ENCODE data around the gene TAF4. TPM values are rescaled to one million over a fixed set of nuclear protein-coding genes. Genes with fewer than 3 reads are reported as not detected.

Gene TAF4
- total RNA-seq, 2 experiments from 2014 or later: 18.0 to 20.0 TPM

GRCh38 chr20:62066983-62067433 lies 1.3 kb upstream of the TAF4 start:
- DNase-seq: peak; percentile 22
- Mint-ChIP-seq H3K9me3 (no peaks in the 10 kb centered on the region), H3K4me3 (peak overlapping the region; percentile 80), H3K4me1 (peaks cover 38% of the 10 kb centered on the region), H3K27ac (peak overlapping the region; percentile 80), H3K36me3 (ENCODE audit: low read depth) (peaks cover 14% of the 10 kb centered on the region), H3K27me3 (no peaks in the 10 kb centered on the region)
- POLR2A ChIA-PET: interaction anchor here (1.0 to 3.5 kb wide), 14 partner anchors 25 to 235 kb away, joined by 3 to 41 read pairs (median 6); partner anchors contain the start of genes ADRM1, LSM14B, MTG2 and PSMA7
- CTCF ChIA-PET: no interaction called here

DNA sequence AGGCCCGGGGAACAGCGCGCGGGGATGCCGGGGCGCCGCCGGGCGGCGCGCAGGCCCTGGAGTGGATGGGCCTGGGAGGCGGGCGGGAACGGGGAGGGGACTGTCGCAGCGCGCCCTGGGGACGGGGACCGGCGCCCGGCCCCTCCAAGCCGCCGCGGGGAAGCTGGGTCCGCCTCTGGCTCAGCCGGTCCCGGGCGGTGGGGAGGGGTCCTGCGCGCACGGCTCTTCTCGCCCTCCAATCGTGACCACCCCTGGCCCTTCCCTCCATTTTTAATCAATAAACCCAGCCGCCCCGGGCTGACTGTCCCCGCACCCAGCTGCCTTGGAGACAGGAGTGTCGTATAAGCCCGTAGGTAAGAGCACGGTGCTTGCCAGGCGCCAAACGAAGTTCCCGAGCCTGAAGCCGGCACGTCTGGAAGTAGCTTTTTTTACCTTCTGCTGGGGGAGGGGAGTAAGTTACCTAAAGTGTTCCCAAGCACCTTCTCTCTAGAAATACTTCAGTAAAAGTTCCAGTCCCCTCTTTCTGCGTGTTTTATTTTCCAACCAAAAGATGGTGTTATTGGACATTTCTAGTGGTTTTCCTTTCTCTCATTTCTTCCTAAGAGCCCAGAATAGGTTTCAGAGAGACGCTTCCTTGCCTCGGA lies 780 bp upstream of the TAF4 start:
- no peaks in the 10 kb centered on the region for H3K27me3 Mint-ChIP-seq
- H3K4me1 Mint-ChIP-seq: peaks cover 38% of the 10 kb centered on the region
- peaks cover 14% of the 10 kb centered on the region for H3K36me3 Mint-ChIP-seq (ENCODE audit: low read depth)
- DNase-seq: peak; percentile 59
- no peaks in the 10 kb centered on the region for H3K9me3 Mint-ChIP-seq
- peak overlapping the region; percentile 80 for H3K27ac Mint-ChIP-seq
- POLR2A ChIA-PET: interaction anchor here (1.0 to 3.5 kb wide), 14 partner anchors 25 to 236 kb away, joined by 3 to 41 read pairs (median 6); partner anchors contain the start of genes ADRM1, LSM14B, MTG2 and PSMA7
- H3K4me3 Mint-ChIP-seq: peak overlapping the region; percentile 80
- CTCF ChIA-PET: no interaction called here

GRCh38 chr20:62064770-62065673 lies 659 bp downstream of the TAF4 start:
- POLR2A ChIA-PET: interaction anchor here (0.5 to 3.5 kb wide), 11 partner anchors 23 to 322 kb away, joined by 3 to 41 read pairs (median 7); partner anchors contain the start of genes LSM14B, PSMA7, RPS21 and SS18L1
- no peak overlapping the region for H3K4me3 Mint-ChIP-seq
- CTCF ChIA-PET: interaction anchor here (1.2 kb wide), 1 partner anchor 73 kb away, joined by 3 read pairs; no protein-coding TSS in a partner anchor

DNA sequence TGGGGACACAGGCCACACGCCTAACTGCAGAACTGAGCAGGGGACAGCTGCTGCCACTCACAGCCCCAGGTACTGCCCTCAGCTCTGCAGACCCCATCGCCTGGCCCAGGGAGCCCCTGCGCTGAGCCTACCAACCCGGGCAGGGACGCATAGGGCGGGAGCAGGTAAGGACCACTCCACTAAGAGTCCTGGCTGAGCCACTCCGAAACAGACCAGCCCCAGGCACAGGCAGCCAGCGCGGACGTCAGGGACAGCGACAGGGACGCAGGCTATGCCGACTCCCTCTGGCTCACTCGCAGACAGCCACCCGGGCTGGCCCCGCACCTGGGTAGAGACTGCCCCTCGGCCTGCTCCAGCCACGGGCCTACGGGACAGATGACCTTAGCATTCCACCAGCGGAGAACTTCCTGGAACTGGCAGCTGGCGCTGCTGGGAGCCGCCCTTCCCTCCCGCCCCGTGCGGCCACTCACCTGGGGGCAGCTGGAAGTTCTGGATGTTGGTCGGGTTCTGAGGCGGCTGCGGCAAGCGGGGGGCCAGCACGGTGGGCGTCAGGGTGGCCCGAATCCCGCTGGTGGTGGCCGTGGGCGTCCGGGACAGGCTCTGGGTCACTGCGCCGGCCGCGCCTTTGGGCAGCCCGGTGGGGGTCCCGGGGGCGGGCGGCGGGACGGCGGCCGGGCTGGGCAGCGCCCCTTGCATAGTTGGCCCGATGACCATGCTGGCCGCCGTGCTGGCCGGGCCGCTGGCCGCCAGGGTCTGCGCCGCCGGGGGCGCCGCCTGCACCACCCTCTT lies 1.5 kb downstream of the TAF4 start:
- H3K27ac Mint-ChIP-seq: peak overlapping the region; percentile 47
- H3K36me3 Mint-ChIP-seq (ENCODE audit: low read depth): peaks cover 17% of the 10 kb centered on the region
- peaks cover 38% of the 10 kb centered on the region for H3K4me1 Mint-ChIP-seq
- no peak for DNase-seq
- ChIA-PET CTCF (interaction anchor here (1.2 kb wide), 1 partner anchor 73 kb away, joined by 3 read pairs; no protein-coding TSS in a partner anchor), POLR2A (interaction anchor here (1.0 kb wide), 1 partner anchor 77 kb away, joined by 3 read pairs; no protein-coding TSS in a partner anchor)
- H3K27me3 Mint-ChIP-seq: no peaks in the 10 kb centered on the region
- H3K4me3 Mint-ChIP-seq: peak overlapping the region; percentile 74
- no peaks in the 10 kb centered on the region for H3K9me3 Mint-ChIP-seq

More at GRCh38 chr20:62064770-62065673, 659 bp downstream of the TAF4 start:
- Mint-ChIP-seq H3K36me3 (ENCODE audit: low read depth) (peaks cover 14% of the 10 kb centered on the region), H3K27ac (no peak overlapping the region), H3K9me3 (no peaks in the 10 kb centered on the region), H3K4me1 (peaks cover 38% of the 10 kb centered on the region), H3K27me3 (no peaks in the 10 kb centered on the region)
- no peak for DNase-seq

- POLR2A ChIA-PET: interaction anchor here (1.0 kb wide), 1 partner anchor 78 kb away, joined by 3 read pairs; no protein-coding TSS in a partner anchor
- H3K27ac Mint-ChIP-seq: no peak overlapping the region
- H3K9me3 Mint-ChIP-seq: no peaks in the 10 kb centered on the region
Measured at GRCh38 chr20:62063315-62063980, 2.2 kb downstream of the TAF4 start.

GRCh38 chr20:62062661-62063314 lies 2.9 kb downstream of the TAF4 start:
- Mint-ChIP-seq H3K27me3 (no peaks in the 10 kb centered on the region), H3K4me3 (peak overlapping the region; percentile 74), H3K27ac (no peak overlapping the region), H3K36me3 (ENCODE audit: low read depth) (peaks cover 17% of the 10 kb centered on the region), H3K9me3 (no peaks in the 10 kb centered on the region), H3K4me1 (peaks cover 34% of the 10 kb centered on the region)
- ChIA-PET POLR2A (interaction anchor here (1.0 kb wide), 1 partner anchor 79 kb away, joined by 3 read pairs; no protein-coding TSS in a partner anchor), CTCF (no interaction called here)
- DNase-seq: no peak

More at GRCh38 chr20:62063315-62063980, 2.2 kb downstream of the TAF4 start:
- Mint-ChIP-seq H3K4me1 (peaks cover 38% of the 10 kb centered on the region), H3K4me3 (peak overlapping the region; percentile 74), H3K27me3 (no peaks in the 10 kb centered on the region), H3K36me3 (ENCODE audit: low read depth) (peaks cover 17% of the 10 kb centered on the region)
- CTCF ChIA-PET: interaction anchor here (1.2 kb wide), 1 partner anchor 74 kb away, joined by 3 read pairs; no protein-coding TSS in a partner anchor
- DNase-seq: no peak

DNA sequence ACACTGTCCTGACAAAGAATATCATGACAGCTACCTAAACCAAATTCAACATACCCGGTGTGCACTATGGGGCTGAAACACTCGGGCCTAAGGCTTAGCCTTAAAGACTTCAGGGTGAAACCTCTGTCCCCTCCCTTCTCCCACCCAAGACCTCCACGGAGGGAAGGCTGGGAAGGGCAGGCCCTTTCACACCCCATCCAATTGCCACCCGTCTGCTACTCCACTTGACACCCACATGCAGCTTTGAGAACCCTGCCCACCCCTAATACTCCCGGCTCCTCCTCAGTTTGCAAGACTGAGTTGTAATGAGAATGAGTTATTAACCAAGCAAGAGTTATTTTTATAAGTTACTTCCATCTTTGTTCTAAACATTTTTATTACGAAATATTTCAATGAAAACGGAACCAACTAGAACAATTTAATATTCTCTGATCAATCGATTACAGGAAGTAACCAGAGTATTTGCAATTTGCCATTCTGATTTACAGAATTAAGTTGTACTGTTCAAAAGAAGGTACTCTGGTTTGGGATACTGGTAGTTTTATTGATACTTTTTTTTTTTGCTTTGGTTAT lies 3.7 kb downstream of the TAF4 start:
- Mint-ChIP-seq H3K27me3 (no peaks in the 10 kb centered on the region), H3K36me3 (ENCODE audit: low read depth) (peaks cover 17% of the 10 kb centered on the region), H3K27ac (no peak overlapping the region), H3K4me1 (peaks cover 26% of the 10 kb centered on the region), H3K4me3 (no peak overlapping the region), H3K9me3 (no peaks in the 10 kb centered on the region)
- CTCF ChIA-PET: interaction anchor here (0.9 kb wide), 1 partner anchor 51 kb away, joined by 3 read pairs; no protein-coding TSS in a partner anchor
- no peak for DNase-seq
- POLR2A ChIA-PET: no interaction called here

- DNase-seq: no peak
- POLR2A ChIA-PET: no interaction called here
- peaks cover 20% of the 10 kb centered on the region for H3K4me1 Mint-ChIP-seq
- peaks cover 17% of the 10 kb centered on the region for H3K36me3 Mint-ChIP-seq (ENCODE audit: low read depth)
- CTCF ChIA-PET: interaction anchor here (0.9 to 1.2 kb wide), 2 partner anchors 50 to 96 kb away, joined by 3 read pairs; no protein-coding TSS in a partner anchor
- H3K27ac Mint-ChIP-seq: no peak overlapping the region
- no peaks in the 10 kb centered on the region for H3K9me3 Mint-ChIP-seq
- no peaks in the 10 kb centered on the region for H3K27me3 Mint-ChIP-seq
- H3K4me3 Mint-ChIP-seq: no peak overlapping the region
Measured at GRCh38 chr20:62060631-62061541, 4.8 kb downstream of the TAF4 start.

- Mint-ChIP-seq H3K9me3 (no peaks in the 10 kb centered on the region), H3K27me3 (no peaks in the 10 kb centered on the region), H3K27ac (no peak overlapping the region), H3K36me3 (ENCODE audit: low read depth) (peaks cover 17% of the 10 kb centered on the region), H3K4me1 (peaks cover 19% of the 10 kb centered on the region), H3K4me3 (no peak overlapping the region)
- ChIA-PET POLR2A (no interaction called here), CTCF (interaction anchor here (1.2 kb wide), 1 partner anchor 96 kb away, joined by 3 read pairs; no protein-coding TSS in a partner anchor)
- no peak for DNase-seq
Measured at GRCh38 chr20:62059920-62060630, 5.6 kb downstream of the TAF4 start.

DNA sequence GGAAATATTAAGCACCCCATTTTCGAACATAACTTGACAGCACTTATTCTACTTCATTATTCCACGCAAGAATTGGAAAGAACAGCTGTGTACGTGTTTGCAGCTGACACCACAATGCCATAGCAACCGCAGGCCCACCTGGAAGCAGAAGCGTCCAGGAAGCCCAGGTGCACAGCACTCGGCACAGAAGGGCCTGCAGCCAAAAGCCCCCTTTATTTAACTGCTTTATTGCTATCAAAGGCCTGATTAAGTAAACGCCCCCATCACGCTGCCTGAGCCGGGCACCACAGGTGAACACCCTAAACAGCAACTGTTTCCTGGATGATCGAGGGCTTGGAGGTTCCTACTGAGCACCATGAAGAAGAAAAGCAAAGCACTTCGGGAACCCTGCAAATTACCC lies 6.3 kb downstream of the TAF4 start:
- POLR2A ChIA-PET: no interaction called here

More for the DNA sequence above, 6.3 kb downstream of the TAF4 start:
- Mint-ChIP-seq H3K4me3 (no peak overlapping the region), H3K9me3 (no peaks in the 10 kb centered on the region), H3K27ac (no peak overlapping the region), H3K27me3 (no peaks in the 10 kb centered on the region), H3K36me3 (ENCODE audit: low read depth) (peaks cover 17% of the 10 kb centered on the region), H3K4me1 (peaks cover 19% of the 10 kb centered on the region)
- CTCF ChIA-PET: interaction anchor here (1.2 kb wide), 1 partner anchor 97 kb away, joined by 3 read pairs; no protein-coding TSS in a partner anchor
- DNase-seq: no peak
